ENCODE measurements around the gene MBP. TPM values are rescaled to one million over a fixed set of nuclear protein-coding genes. Genes with fewer than 3 reads are reported as not detected.

The MBP gene
- polyA plus RNA-seq, 3 donors = 6.6 to 14.6 (median 8.5) TPM

GRCh38 chr18:77012806-77013541 lies 119.6 kb downstream of the MBP start:
- no peak overlapping the region for H3K27ac ChIP-seq (ENCODE audit: low read depth, low read length)
- WGBS, 3 donors = 67 to 87% (median 78%) methylated on average over 6 of the region's 6 CpGs

GRCh38 chr18:77012120-77012519 lies 120.5 kb downstream of the MBP start:
- no peak overlapping the region for H3K27ac ChIP-seq (ENCODE audit: low read depth, low read length)
- WGBS, 3 donors = 89 to 94% (median 90%) methylated on average over 8 of the region's 8 CpGs

- H3K27ac ChIP-seq (ENCODE audit: low read depth, low read length) = no peak overlapping the region
- 79 to 93% (median 88%) methylated on average over 19 of the region's 19 CpGs for WGBS, 3 donors
These were observed 122.9 kb downstream of the MBP start for GRCh38 chr18:77009675-77010074.

- H3K27ac ChIP-seq (ENCODE audit: low read depth, low read length) = no peak overlapping the region
- 86 to 90% (median 89%) methylated on average over 23 of the region's 23 CpGs for WGBS, 3 donors
These were observed 123.8 kb downstream of the MBP start for GRCh38 chr18:77008576-77009315.

GRCh38 chr18:77008006-77008405 lies 124.6 kb downstream of the MBP start:
- 90 to 95% (median 91%) methylated on average over 13 of the region's 13 CpGs for WGBS, 3 donors
- H3K27ac ChIP-seq (ENCODE audit: low read depth, low read length) = no peak overlapping the region

GRCh38 chr18:77007251-77007650 lies 125.3 kb downstream of the MBP start:
- no peak overlapping the region for H3K27ac ChIP-seq (ENCODE audit: low read depth, low read length)
- 65 to 77% (median 72%) methylated on average over 12 of the region's 12 CpGs for WGBS, 3 donors

- 64 to 80% (median 70%) methylated on average over 29 of the region's 29 CpGs for WGBS, 3 donors
These were observed 126.0 kb downstream of the MBP start for GRCh38 chr18:77006305-77007175.

GRCh38 chr18:77005651-77006195 lies 126.9 kb downstream of the MBP start:
- H3K27ac ChIP-seq (ENCODE audit: low read depth, low read length) = no peak overlapping the region
- 81 to 88% (median 86%) methylated on average over 11 of the region's 11 CpGs for WGBS, 3 donors

More at GRCh38 chr18:77006305-77007175, 126.0 kb downstream of the MBP start:
- H3K27ac ChIP-seq (ENCODE audit: low read depth, low read length) = no peak overlapping the region

- H3K27ac ChIP-seq (ENCODE audit: low read depth, low read length) = no peak overlapping the region
- WGBS, 3 donors = 52 to 87% (median 61%) methylated on average over 26 of the region's 26 CpGs
These were observed 127.8 kb downstream of the MBP start for GRCh38 chr18:77004555-77005380.

GRCh38 chr18:77003316-77003715 lies 129.3 kb downstream of the MBP start:
- WGBS, 3 donors = 90 to 97% (median 93%) methylated on average over 7 of the region's 7 CpGs
- no peak overlapping the region for H3K27ac ChIP-seq (ENCODE audit: low read depth, low read length)

GRCh38 chr18:77002496-77002895 lies 130.1 kb downstream of the MBP start:
- H3K27ac ChIP-seq (ENCODE audit: low read depth, low read length) = no peak overlapping the region

GRCh38 chr18:77001979-77002378 lies 130.6 kb downstream of the MBP start:
- no peak overlapping the region for H3K27ac ChIP-seq (ENCODE audit: low read depth, low read length)
- WGBS, 3 donors = 79 to 86% (median 86%) methylated on average over 7 of the region's 7 CpGs

More at GRCh38 chr18:77002496-77002895, 130.1 kb downstream of the MBP start:
- 90 to 92% (median 91%) methylated on average over 10 of the region's 10 CpGs for WGBS, 3 donors

- WGBS, 3 donors = 82 to 86% (median 84%) methylated on average over 19 of the region's 19 CpGs
- no peak overlapping the region for H3K27ac ChIP-seq (ENCODE audit: low read depth, low read length)
These were observed 131.5 kb downstream of the MBP start for GRCh38 chr18:77001041-77001440.

GRCh38 chr18:77000527-77000926 lies 132.1 kb downstream of the MBP start:
- 19 to 21% (median 20%) methylated on average over 11 of the region's 11 CpGs for WGBS, 3 donors

GRCh38 chr18:76999077-76999476 lies 133.5 kb downstream of the MBP start:
- 86 to 90% (median 87%) methylated on average over 13 of the region's 13 CpGs for WGBS, 3 donors
- H3K27ac ChIP-seq (ENCODE audit: low read depth, low read length) = no peak overlapping the region

More at GRCh38 chr18:77000527-77000926, 132.1 kb downstream of the MBP start:
- no peak overlapping the region for H3K27ac ChIP-seq (ENCODE audit: low read depth, low read length)

GRCh38 chr18:76997951-76998808 lies 134.4 kb downstream of the MBP start:
- WGBS, 3 donors = 89 to 90% (median 90%) methylated on average over 38 of the region's 38 CpGs
- H3K27ac ChIP-seq (ENCODE audit: low read depth, low read length) = no peak overlapping the region

- 87 to 92% (median 90%) methylated on average over 7 of the region's 7 CpGs for WGBS, 3 donors
- no peak overlapping the region for H3K27ac ChIP-seq (ENCODE audit: low read depth, low read length)
These were observed 136.2 kb downstream of the MBP start for GRCh38 chr18:76996429-76996828.
